HG03342 (cell line): ENCODE measurements around the gene DAP.

Experiments
- ATAC-seq: cut with Tn5 transposase; IDR thresholded peaks from one replicate; pipeline ENCODE4 v1.9.1; 2021; ENCODE audit warnings: mild to moderate bottlenecking, moderate library complexity; ENCODE audit not compliant: unreplicated experiment

The DAP gene

GRCh38 chr5:10712574-10713366 lies 48.3 kb downstream of the DAP start:
- ATAC-seq: peak; percentile 72

- no peak for ATAC-seq
Observed at GRCh38 chr5:10711562-10711961, 49.5 kb downstream of the DAP start.

GRCh38 chr5:10710513-10711128 lies 50.4 kb downstream of the DAP start:
- no peak for ATAC-seq

GRCh38 chr5:10709933-10710332 lies 51.1 kb downstream of the DAP start:
- ATAC-seq: no peak

- ATAC-seq: no peak
Observed at GRCh38 chr5:10709409-10709808, 51.6 kb downstream of the DAP start.

GRCh38 chr5:10708189-10708944 lies 52.7 kb downstream of the DAP start:
- no peak for ATAC-seq

- ATAC-seq: no peak
Observed at GRCh38 chr5:10707198-10708142, 53.6 kb downstream of the DAP start.

GRCh38 chr5:10706326-10706725 lies 54.7 kb downstream of the DAP start:
- no peak for ATAC-seq

- ATAC-seq: no peak
Observed at GRCh38 chr5:10705747-10706146, 55.3 kb downstream of the DAP start.

GRCh38 chr5:10704949-10705621 lies 55.9 kb downstream of the DAP start:
- ATAC-seq: no peak

GRCh38 chr5:10703676-10704075 lies 57.4 kb downstream of the DAP start:
- no peak for ATAC-seq

GRCh38 chr5:10702911-10703491 lies 58.0 kb downstream of the DAP start:
- no peak for ATAC-seq

- no peak for ATAC-seq
Observed at GRCh38 chr5:10702040-10702629, 58.9 kb downstream of the DAP start.

- no peak for ATAC-seq
Observed at GRCh38 chr5:10701567-10702039, 59.4 kb downstream of the DAP start.

- ATAC-seq: no peak
Observed at GRCh38 chr5:10700516-10700915, 60.5 kb downstream of the DAP start.

- ATAC-seq: peak; percentile 62
Observed at GRCh38 chr5:10699987-10700386, 61.0 kb downstream of the DAP start.

GRCh38 chr5:10699281-10699874 lies 61.7 kb downstream of the DAP start:
- peak; percentile 60 for ATAC-seq

GRCh38 chr5:10695759-10696543 lies 65.1 kb downstream of the DAP start:
- no peak for ATAC-seq
